GM18870 (cell line): ENCODE results near the gene CHST9.
"Not testable (repeated sequence)": the region's sequence is repeated elsewhere in the genome, so short reads cannot be mapped to it uniquely, and the experiment has no call there.

Experiments used
- ATAC-seq: cut with Tn5 transposase; IDR thresholded peaks from one replicate; pipeline ENCODE4 v1.9.1; 2021; ENCODE audit warnings: moderate library complexity; ENCODE audit not compliant: unreplicated experiment

Gene CHST9

DNA sequence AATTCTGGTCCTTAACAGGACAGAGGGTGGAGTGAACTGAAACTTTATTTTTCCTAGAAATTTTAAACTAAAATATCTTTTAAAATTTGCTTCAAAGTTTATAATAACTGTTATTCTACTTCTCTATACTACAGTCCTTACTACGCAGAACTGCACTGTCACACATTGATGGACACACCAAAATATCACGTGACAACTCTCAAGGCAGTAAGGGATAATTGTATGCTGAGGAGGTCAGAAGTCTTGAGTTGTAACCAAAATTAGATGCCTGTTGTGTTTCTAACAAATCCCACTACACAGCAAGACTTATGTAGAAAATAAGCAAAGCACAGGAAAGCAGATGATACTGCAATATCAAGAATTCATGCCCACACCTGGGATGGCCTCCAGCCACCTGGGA lies 76.3 kb downstream of the CHST9 start:
- no peak for ATAC-seq

DNA sequence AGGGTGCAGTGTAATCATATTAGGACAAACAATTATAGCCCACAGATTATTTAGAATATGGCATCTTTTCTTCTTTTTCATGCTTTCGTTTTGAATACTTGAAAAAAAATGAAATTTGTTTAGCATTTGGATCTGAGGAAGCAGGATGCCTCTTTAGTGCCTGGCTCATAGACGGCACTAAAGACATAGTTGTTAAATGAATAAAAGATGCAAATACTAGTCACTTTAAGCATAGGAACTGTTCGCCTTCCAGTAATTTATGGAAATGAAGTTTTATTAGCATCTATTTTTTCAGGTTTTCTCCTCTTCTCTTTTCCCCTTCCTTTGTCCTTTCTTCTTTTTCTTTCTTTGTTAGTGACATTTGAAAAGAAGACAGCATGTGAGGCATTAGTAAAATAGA lies 80.4 kb downstream of the CHST9 start:
- no peak for ATAC-seq

DNA sequence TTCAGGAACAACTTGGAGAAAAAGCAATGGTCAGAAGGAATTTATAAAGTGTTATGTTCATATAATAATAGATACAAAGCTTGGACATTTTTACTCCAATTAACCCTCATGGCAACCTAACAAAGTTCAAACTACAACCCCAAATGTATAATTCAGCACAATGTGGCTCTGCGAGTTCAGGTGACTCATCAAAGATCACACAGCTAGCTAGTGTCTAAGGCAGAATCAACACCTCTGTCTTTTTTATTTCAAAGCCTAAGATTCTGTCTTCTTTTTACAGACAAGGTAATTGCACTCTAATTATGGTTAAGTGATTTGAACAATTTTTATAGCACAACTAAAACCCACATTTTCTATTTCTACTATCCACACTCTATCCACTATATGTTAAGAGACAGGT lies 90.5 kb downstream of the CHST9 start:
- no peak for ATAC-seq

DNA sequence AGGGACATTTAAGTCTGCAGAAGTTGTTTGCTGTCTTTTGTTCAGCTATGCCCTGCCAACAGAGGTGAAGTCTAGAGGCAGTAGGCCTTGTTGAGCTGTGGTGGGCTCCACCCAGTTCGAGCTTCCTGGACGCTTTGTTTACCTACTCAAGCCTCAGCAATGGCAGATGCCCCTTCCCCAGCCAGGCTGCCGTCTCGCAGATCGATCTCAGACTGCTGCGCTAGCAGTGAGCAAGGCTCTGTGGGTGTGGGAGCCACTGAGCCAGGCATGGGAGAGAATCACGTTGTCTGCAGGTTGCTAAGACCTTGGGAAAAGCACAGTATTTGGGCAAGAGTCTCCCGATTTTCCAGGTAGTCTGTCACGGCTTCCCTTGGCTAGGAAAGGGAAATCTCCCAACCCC lies 91.8 kb downstream of the CHST9 start:
- not testable (repeated sequence) for ATAC-seq

DNA sequence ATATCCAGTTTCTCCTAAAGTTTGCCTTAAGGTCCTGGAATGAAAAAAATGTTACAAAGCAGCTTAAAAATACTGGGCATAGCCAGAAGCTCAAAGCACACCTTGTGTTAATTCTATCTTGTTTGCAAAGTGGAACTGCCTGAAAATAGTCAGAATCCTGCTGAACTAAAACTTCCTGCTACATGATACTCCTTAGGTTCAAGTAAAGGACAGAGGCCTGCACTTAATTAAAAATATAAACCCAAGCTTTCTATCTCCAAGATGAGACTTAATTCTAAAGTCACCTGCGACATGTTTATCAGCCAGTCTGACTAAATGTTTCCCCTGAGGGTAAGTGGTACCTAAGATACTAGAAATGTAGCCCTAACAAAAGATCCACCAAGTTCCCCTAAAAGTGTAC lies 103.4 kb downstream of the CHST9 start:
- ATAC-seq, result no peak

DNA sequence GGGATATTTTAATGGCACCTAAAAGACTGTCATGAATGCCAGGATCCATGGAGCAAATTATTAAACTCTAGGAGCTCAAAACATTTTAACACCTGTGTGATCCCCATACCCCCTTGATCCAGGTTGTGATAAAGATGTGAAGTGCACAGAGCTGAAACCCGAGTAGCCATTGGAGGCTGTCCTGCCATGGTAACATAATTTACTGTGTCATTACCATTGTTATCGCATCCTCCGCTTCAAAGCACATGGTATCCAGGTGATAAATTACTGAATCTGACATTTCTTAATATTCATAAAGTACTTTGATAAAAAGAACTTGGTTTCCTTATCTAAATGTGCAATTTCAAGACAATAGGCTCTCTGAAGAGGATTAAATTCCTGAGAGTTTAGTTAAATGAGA lies 109.3 kb downstream of the CHST9 start:
- ATAC-seq, result no peak

DNA sequence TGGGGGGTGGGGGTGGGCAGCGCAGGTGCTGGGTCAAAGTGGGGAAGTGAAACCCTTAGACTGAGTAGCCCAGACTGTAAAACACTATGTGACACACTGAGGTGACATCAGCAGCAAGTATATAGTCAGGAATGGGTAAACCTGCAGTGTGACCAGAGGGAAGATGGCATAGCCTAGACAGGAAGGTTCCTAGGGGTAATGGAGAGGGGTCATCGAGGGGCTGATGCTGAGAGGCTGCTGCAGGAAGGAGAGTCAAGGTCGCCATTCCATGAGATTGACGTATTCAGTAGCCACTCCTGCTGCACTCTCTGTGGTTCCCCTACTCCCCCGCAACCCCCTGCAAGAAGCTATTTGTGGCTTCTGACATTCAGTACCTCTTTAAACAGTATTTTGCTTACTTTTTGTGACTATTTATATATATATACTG lies 111.7 kb downstream of the CHST9 start:
- ATAC-seq, result peak; percentile 96

DNA sequence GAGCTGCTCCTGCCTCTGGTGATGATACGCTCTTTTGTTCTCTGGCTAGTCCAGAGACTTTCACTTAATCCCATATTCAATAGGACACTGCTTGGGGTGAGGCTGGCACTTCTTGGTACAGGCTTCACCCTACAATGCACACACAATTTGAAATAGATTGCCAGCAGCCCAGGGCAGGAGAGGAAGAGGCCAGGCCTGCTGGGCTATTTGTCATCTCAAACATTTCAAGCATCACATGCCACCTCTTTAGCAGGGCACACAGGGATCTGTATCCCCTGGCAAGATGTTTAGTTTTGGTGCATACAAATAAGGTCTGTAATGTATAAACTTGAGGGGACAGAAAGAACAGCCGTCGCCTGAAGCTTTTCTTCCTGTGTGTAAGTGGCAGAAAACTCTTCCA lies 120.4 kb downstream of the CHST9 start:
- ATAC-seq, result no peak

DNA sequence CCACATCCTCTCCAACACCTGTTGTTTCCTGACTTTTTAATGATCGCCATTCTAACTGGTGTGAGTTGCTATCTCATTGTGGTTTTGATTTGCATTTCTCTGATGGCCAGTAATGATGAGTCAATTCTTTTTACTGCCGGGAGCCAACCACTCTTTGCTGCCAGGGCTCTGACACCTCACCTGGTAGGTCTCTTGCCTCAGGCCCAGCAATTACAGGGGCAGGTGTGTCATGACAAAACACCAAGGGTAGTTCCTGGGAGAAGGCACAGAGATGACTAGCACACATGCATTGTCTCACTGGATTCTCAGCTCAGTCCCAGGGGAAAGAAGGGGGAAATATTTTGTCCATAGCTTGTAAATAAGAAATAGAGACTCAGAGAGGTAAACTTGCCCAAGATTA lies 122.3 kb downstream of the CHST9 start:
- ATAC-seq, result no peak

DNA sequence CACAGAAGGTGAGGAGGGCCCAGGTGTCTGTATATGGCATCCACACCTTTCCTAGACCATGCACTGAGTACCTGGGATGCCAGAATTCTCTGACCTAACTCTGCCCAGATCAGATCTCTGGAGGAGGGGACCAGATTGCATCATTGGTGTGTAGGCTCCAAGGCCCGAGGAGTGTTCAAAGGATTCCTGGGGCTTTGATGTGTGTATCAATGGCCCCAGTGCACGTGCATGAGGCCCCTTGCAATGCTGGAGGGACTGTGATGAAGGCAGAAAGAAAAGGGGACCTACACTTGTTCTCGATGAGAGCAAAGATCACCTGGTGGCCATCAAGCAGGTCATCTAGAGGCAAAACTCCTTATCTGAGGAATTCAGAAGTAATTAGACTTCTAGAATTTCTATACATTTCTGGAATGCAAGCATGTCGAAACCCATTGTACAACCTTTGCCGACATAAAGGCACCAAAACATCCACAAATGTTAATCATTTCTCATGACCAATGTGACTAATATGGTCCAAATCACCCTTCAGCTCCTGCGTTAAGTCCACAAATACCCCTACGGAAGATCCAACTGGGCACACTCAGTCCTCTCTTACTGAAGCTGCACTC lies 123.5 kb downstream of the CHST9 start:
- no peak for ATAC-seq

DNA sequence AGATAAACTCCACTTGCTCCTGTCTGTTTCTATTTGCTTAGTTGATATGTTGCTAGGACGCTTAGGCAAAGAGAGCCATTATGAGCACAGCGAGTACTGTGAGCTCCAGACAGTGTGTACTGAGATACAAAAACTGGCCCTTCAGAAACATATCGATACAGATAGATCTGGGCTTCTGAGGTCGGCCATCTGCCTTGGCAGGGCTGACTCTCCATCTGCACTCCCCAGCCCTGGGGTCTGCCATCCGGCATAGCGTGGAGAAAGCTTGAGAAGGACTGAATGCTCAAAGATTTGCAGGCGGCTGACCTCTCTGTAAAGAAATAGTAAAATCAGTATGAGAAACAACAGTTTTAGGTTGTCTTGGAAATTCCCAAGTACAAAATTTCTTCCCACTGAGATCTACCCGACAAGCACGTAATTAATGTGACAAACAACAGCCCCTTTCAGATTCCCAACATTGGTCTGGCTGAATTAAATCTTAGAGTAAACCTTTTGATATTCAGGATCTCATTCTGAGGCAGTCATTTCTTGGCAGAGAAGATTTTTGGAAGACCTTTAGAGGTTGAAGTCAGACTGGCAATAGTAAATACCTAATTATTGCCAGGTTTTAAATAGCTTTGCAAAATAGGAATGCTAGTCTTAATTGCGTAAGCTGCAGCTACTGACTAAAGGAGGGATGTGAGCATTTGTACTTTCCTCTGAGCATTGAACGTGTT lies 127.4 kb downstream of the CHST9 start:
- no peak for ATAC-seq

DNA sequence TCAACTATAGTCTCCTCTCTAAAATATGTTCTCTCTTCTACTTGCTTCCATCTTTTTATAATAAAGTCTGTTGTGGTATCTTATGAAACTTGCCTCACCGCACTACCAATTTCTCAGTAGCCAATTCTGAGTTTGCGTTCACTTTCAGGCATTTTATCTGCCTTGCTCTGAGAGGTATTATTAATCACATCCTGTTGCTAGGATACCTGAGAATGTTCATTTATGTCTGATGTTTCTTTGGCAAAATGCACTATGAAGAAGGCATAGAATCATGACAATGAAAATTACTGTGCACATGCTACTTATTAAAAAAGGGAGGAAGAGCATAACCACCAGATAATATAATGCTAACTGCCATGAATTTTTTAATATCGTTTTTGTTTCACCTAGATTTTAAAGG lies 130.2 kb downstream of the CHST9 start:
- ATAC-seq, result no peak

DNA sequence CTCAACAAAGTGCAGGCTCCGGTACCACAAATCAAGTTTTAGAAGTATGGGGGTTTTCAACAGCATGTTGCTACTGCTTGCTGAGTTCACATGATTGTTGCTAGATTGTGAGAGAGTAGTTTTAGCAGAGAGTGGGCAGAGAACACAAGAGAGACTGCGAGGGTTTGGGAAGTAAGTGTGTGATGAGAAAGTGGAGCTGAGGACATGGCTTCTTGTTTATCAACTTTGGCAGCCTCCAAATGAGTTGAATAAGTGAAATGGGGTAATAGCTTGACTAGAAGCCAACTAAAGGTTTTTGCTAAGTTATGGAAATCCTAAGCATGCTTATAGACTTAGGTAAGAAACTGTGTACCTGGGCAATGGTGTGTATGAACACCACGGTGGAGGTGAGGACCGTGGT lies 135.1 kb downstream of the CHST9 start:
- no peak for ATAC-seq

DNA sequence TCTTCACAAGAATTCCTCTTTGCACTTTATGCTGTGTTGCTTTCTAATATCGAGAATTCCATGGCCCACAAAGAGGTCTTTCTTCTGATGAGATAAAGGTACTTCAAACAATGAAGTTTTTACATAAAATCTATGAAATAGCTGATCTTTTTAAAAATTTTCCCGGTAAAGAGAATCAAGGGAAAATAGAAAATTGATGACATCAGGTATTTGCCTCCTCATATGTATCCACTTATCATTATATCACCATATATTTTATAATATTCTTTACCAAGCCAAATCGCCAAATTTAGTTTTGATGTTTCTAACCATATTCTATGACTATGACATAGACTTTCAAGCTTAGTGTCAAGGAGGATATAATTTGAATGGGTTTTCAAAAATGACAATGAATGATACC lies 139.8 kb downstream of the CHST9 start:
- ATAC-seq, result no peak

DNA sequence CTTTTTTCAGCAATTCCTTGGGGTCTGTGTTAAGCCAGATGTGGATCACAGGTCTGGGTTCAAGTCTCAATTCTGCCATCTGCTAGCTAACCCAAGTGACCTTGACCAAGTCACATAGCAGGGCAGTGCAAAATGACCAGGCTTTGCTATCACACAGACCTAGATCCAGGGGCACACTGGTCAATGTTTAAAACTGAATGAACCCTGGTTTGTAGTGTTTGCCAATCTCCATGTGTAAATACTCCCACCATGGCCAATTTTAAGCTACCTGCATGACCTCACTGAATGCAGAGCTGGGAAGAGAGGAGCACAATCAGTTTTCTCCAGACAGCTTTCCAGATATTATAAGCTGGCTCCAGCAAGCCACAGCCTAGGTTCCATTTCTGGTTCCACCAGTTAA lies 142.9 kb downstream of the CHST9 start:
- ATAC-seq, result no peak

DNA sequence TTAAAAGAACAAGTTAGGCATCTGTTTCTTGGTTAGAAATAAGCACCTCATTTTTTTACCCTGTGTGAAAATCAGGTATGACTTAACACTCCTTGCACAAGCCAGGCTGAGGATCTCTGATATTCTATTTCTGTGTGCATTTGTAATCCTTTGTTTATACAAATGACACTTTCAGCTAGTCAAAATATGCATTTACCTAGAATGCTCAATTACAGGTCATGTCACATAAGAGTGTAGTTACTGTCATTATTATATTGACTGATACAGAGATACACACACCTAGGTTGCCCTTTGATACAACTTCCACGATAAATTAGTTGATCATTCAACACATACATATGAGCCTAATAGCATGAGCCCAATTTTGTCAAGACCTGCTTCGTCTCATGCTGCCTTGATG lies 144.3 kb downstream of the CHST9 start:
- no peak for ATAC-seq

DNA sequence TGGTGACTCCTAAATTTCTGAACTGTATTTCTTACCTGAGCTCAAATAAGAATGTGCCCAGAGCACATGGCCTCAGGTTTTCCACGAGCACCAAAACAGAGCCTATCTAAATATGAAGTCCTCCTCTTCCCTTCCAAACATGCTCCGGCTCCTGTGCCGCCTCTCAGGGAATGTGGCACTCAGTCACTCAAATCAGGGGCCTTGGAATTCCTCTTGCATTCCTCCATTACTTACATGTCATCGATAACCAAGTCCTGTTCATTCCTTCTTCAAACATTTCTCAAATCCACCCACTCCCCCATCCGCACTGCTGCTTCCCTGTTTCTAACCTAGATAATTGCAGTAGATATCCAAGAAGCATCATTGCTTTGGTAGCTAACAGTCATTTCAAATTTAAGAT lies 151.4 kb downstream of the CHST9 start:
- ATAC-seq, result no peak

DNA sequence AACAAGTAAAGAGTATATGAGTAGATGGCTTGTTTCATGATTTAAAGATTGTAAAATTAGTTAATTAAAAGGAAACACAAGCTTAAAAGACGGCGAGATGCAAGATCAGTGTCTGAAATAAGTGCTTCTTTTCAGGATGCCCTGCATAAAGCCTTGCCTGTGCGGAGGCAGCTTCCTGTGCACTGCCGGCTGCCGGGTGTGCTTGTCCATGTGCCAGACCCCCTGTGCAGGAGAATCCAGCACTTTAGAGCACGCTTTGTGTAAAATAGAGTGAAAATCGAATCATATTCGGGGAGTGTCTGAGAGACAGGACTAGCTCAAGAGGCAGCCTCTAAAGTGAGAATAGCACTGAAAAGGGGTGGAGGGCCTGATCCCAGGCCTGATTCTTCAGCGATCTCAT lies 154.7 kb downstream of the CHST9 start:
- no peak for ATAC-seq

DNA sequence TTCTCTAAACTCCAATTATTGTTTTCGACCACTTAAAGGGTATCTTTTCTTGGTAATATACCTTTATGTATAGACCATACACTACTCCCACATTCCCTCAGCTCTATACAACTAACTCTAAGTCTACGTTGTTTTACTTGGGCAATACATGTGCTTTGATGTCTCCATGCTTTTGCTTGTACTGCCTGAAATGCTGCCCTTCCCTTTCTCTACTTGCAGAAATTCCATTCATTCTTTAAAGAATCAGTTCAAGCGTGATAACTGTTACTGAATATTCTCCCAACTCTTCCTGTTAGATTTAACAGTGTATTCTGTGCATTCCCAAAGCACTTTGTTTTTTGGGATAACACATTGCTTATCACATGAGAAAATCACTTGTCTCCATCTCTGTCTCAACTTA lies 162.6 kb downstream of the CHST9 start:
- no peak for ATAC-seq

DNA sequence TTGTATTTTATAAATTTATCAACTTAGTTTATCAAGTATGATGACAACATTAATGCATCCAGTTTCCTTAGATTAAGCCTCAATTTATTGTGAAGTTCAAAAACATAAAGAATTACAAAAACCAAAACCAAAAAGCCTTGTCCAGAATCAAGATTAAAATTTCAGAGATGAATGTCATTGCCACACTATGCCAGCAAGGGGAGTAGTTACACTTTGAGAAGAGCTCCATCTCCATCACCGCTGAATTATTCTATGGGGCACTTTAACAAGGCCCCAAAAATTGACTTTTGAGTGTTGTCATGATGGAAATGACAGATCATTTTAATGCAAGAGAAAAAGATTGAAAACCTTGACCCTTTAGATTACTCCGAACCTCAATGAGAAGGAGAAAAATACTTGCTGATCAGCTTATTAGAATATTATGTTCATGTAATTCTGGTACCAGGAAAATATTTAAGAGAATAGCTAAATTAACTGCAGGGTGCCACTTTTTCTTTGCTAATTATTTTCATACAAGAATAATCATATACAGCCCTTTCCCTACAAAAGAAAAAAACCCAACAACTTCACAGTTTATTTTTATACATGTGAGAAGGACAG lies 167.1 kb downstream of the CHST9 start:
- ATAC-seq, result no peak

DNA sequence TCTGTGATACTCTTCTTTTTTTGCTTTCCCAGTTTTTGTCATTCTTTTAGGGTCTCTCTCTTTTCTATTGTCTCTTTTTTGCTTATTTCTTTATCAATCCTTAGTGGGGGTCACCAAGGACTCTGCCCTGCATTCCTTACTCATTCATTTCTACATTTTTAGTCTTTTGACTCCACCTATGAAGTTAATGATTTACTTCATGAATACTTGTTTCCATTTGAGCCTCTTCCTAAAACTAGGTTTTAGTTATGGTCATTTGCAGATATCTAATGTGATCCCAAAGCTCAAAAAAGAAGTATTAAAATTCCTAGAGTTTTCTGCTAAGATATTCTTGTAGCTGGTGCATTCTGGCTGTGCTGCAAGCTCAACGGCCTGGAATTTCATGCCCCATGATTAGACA lies 170.3 kb downstream of the CHST9 start:
- no peak for ATAC-seq

DNA sequence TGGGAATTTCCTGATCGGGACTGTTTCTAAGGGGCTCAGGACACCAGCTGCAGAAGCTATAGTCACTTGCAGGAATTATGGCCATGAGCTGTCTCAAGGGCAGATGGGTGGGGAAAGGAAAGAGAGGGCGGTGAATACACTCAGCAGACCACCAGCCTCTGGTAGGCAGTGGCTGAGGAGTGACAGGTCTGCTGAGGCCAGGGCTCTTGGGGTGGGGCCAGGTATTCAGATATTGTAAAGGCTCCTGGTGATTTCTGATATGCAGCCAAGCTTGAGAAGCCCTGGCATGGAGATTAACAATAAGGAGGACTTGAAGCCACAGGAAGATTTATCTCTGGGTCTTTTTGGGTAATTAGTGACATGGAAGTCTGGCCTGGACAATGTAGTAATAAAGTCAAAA lies 174.3 kb downstream of the CHST9 start:
- no peak for ATAC-seq

DNA sequence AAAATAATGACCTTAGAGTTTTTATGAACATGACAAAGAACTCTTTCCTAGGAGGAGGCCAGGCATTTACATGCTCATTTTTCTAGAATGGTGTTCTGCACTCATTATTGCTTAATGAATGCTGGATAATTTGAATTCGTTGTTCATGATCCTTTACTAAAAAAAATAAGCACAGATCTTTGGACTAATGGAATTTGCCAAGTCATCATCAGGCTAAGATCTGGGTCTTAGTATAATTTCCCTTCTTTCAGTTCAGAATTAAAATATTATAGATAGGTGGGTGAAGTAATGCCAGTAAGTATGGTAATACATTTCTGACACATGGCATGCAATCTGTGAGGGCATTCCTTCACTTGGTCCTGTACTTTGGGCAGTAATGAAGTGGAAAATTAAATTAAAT lies 175.8 kb downstream of the CHST9 start:
- ATAC-seq, result no peak
